GM06990 (cell line): Measurements from ENCODE around the gene FIBIN.

Experiments used
- DNase-seq: peaks from one replicate; pipeline ENCODE4 v3.0.0-alpha.2; 2011; ENCODE audit not compliant: insufficient read length; ENCODE audit errors: extremely low read depth
- H3K27me3 ChIP-seq: replicated peaks from 2 replicates; pipeline ENCODE4 v1.6.0; 2011; ENCODE audit warnings: low read length; ENCODE audit not compliant: control insufficient read depth, insufficient read depth
- H3K36me3 ChIP-seq: 2 replicates; pipeline ENCODE4 v1.5.1; 2011; ENCODE audit warnings: low read length; ENCODE audit not compliant: control insufficient read depth, insufficient read depth
- H3K4me3 ChIP-seq: replicated peaks from 2 replicates; pipeline ENCODE4 v1.5.1; 2011; ENCODE audit warnings: low read depth, mild to moderate bottlenecking, control low read depth, low read length
- TF ChIP-seq, protein P1 (sequence below): IDR thresholded peaks from 2 replicates; pipeline ENCODE4 v1.5.1; 2011; ENCODE audit warnings: low read length, control low read depth, mild to moderate bottlenecking, inconsistent platforms; ENCODE audit not compliant: insufficient read depth, poor library complexity, severe bottlenecking

FIBIN gene

DNA sequence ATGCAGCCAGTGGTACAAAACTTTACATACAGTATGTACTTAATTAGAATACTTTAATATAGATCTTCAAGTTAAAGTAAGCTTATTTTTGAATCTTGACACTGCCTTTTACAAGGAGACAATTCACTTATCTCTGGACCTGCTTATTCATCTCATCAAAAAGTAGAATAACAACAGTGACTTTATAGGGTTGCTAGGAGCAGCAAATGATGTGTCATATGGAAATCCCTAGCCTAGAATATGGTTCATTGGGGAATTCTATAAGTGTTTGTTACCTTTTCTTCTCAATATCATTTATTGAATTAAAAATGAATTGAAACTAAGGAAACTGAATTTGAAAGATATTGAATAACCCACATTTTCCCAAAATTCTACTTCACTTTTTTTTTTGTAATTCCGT, 45.0 kb upstream of the FIBIN start:
- Histone ChIP-seq H3K4me3 (no peak overlapping the region), H3K27me3 (no peaks in the 10 kb centered on the region), H3K36me3 (no peaks in the 10 kb centered on the region)
- TF ChIP-seq, protein P1, sequence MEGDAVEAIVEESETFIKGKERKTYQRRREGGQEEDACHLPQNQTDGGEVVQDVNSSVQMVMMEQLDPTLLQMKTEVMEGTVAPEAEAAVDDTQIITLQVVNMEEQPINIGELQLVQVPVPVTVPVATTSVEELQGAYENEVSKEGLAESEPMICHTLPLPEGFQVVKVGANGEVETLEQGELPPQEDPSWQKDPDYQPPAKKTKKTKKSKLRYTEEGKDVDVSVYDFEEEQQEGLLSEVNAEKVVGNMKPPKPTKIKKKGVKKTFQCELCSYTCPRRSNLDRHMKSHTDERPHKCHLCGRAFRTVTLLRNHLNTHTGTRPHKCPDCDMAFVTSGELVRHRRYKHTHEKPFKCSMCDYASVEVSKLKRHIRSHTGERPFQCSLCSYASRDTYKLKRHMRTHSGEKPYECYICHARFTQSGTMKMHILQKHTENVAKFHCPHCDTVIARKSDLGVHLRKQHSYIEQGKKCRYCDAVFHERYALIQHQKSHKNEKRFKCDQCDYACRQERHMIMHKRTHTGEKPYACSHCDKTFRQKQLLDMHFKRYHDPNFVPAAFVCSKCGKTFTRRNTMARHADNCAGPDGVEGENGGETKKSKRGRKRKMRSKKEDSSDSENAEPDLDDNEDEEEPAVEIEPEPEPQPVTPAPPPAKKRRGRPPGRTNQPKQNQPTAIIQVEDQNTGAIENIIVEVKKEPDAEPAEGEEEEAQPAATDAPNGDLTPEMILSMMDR = no peak
- DNase-seq = no peak

DNA sequence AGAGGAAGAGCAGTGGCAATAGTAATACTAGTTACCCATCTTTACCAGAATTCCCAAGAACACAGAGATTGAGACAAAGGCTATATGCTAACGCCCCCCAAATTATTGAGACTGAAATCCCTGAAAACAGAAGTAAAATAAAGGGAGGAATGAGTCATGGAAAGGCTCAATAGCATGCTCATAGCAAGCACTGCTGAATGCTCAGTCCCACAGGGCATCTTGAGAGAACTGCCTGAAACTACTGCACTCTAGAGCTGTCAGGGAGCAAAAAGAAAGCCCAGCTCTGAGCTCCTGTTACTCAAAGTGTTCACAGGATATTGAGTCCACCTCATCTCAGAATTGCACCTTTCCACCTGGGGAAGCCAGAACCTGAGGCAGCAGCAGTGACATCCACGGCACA, 44.1 kb upstream of the FIBIN start:
- DNase-seq = no peak
- TF ChIP-seq, protein P1 = no peak
- no peak overlapping the region for H3K4me3 ChIP-seq
- no peaks in the 10 kb centered on the region for H3K36me3 ChIP-seq
- no peaks in the 10 kb centered on the region for H3K27me3 ChIP-seq

DNA sequence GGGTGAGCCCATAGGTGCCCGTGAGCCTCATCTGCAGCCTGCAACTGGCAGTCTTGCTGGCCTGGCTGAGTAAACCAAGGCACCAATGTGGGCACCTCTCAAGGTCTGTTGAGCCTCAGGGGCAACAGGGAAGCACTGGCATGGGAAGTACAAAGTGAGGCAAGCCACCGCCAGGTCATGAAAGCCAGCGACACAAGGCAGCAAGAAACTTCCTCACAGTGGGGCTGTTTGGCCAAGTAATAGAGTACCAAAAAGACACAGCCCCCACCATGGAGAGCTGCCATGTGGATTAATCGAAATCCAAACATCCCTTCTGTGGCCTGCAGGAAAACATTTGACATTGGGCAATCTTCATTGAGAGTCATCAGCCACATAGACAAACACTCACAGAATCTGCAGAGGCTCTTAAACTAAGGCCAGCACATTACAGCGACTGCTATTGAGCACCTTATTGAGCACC, 43.6 kb upstream of the FIBIN start:
- H3K36me3 ChIP-seq = no peaks in the 10 kb centered on the region
- DNase-seq = no peak
- no peaks in the 10 kb centered on the region for H3K27me3 ChIP-seq
- TF ChIP-seq, protein P1 = no peak
- no peak overlapping the region for H3K4me3 ChIP-seq

DNA sequence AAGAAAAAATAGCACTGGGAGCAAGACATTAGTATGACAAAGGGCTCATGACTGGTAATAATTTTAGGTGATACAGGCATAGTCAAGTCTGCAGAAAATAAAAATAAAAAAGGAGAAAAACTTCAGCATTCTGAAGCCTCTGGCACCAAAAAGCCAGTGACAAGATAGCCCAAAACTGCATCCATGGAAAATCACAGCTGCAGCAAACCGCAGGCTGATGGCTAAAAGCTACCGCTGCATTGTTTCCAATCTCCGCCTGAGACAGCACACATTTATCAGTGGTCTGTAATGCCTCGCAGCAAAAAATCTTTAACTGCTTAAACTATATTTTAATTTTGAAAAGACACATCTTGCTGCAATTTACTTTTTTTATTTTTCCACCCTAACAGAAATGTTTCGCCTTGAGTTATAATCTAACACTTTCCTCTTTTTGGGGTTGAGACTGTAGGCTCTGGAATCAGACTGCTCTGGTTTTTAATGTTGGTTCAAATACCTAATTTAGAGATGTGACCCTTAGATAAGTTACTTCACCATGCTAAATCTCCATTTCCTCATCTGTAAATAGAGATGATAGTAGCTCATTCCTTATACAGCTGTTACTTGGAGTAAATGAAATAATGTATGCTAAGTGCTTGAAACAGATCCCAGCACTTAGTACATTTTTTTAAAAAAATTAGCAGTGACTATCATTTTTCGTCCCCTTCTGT, 42.0 kb upstream of the FIBIN start:
- no peak for DNase-seq
- Histone ChIP-seq H3K4me3 (no peak overlapping the region), H3K27me3 (no peaks in the 10 kb centered on the region), H3K36me3 (no peaks in the 10 kb centered on the region)
- TF ChIP-seq, protein P1 = no peak

DNA sequence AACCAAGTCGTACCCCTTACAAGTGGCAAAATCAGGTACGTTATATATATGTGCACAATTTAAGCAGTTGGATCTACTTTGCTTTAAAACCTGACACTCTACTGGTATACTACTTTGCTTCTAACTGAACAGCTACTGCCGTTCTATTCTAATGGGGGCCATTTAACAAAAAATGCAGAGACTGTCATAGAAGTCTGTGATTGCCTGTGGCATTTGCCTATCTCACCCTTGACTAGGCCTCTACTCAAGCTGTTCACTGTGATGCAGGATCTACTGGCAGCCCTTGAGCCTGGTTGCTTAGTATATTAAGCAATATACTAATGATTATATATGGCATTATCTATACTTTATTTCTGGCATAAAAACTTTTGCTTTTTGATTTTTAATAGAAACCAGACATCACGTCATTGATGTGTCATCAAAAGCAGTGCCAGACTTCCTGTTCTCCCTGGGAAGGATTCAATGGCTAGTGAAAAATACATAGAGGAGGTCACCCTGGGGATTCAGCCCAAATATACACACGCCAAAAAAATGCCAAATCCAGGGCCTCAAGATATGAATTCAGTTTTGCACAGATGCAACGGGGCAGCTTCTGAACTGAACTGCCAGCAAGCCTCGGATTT, 40.0 kb upstream of the FIBIN start:
- DNase-seq = no peak

More for the DNA sequence above, 40.0 kb upstream of the FIBIN start:
- Histone ChIP-seq H3K36me3 (no peaks in the 10 kb centered on the region), H3K4me3 (no peak overlapping the region), H3K27me3 (no peaks in the 10 kb centered on the region)
- TF ChIP-seq, protein P1 = no peak
